Measurements from ENCODE around the gene CNNM4. TPM values are rescaled to one million over a fixed set of nuclear protein-coding genes. Genes with fewer than 3 reads are reported as not detected.

The CNNM4 gene
- polyA plus RNA-seq, 3 donors from 2014 or later: 1.2 to 3.9 (median 2.6) TPM

DNA sequence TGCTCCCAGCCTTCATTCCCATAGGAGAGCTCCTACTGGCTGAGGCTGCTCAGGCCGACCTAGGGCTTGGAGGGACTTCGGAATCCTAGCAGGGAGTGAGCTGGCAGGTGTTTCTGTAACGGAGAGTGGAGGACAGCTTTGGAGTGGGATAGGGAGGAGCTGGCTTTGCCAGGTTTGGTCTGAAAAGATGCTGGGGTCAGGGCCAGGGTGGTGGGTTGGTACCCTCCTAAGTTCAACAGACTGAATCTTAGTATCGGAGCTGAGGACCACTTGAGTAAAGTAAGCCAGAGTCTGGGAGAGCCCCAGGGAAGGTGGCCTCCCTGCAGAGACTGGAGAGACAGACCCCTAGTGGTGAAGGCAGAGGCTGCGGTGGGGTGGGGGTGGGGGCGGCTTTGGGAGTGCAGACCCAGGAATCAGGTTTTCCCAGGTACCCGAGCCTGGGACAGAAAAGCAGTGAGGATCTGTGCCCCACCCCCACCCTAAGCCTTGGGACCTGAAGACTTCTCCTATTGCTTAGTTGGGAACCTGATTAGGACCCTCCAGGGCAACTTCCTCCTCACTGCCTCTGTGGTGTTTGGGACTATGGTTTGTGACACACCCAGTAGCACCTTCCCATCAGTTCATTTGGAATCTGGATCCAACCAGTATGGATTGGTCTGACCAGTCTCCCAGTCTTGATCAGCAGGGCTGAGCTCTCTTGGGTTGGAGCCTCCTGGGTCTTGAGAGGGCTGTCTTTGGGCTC lies 3.0 kb downstream of the CNNM4 start:
- Mint-ChIP-seq H3K4me1 (peaks cover 62% of the 10 kb centered on the region in 2 donors), H3K9me3 (no peaks in the 10 kb centered on the region), H3K27ac (peak overlapping the region in 4 of 6 donors; percentile 46 to 84 (median 49)), H3K27me3 (ENCODE audit: low read depth in 3 of 3) (peaks cover 0 to 4% (median 1%) of the 10 kb centered on the region in 3 donors), H3K4me3 (peak overlapping the region; percentile 80 to 91 (median 86)), H3K36me3 (peaks cover 0 to 5% (median 0%) of the 10 kb centered on the region in 3 donors)
- DNase-seq: no peak

DNA sequence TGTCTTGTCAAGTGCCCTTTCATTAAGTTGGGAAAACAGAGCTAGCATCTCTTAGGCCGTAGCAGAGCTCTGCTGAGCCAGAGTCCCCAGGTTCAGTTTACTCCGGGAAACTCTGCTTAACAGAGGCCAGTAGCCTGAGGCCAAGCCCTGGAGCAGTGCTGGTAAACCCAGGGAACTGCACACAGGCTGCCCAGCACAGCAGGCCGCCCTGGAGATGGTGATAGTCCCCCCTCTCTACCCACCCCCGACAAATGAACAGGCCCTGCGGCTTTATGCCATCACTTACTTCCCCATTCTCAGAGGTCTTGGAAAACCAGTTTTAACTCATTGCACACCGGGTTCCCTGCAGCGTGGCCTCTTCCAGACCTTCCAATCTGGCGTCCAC lies 3.5 kb downstream of the CNNM4 start:
- Mint-ChIP-seq H3K4me1 (peaks cover 61 to 62% of the 10 kb centered on the region in 2 donors), H3K9me3 (no peaks in the 10 kb centered on the region), H3K4me3 (peak overlapping the region; percentile 67 to 86 (median 74)), H3K36me3 (peaks cover 0 to 5% (median 0%) of the 10 kb centered on the region in 3 donors), H3K27ac (peak overlapping the region in 2 of 6 donors; percentile 5 to 10), H3K27me3 (ENCODE audit: low read depth in 3 of 3) (peaks cover 0 to 4% (median 0%) of the 10 kb centered on the region in 3 donors)
- DNase-seq: no peak

DNA sequence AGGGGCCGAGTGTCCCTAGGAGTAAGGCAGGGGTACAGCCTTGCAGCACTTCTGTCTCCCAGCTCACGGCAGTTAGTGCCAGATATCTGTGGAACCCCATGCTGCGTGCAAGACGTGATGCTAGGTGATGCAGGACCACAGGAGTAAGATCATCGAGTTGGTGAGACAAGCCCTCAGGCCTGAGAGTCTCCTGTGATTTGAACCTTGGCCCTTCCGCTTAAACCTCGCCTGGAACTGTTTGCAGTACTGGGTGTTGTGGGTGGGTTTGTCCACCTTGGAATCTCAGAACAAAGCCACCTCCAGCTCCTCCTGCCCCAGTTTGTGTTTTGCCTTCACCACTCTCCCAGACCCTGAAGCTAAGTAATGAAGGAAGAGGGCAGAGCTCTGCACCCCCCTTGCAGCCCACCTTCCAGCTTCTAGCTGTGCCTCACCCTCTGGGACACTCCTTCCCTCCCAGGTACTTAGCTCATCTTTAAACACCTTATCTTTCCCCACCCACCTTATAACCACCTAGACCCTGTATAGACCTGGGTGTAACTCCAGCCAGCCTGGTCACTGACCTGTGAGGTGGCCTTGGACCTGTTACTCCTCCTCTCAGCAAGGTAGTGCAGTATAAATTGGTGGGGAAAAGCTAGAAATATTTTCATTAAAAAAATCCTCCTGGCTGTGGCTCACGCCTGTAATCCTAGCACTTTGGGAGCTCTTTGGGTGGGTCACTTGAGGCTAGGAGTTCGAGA lies 6.6 kb downstream of the CNNM4 start:
- Mint-ChIP-seq H3K36me3 (peaks cover 0 to 5% (median 0%) of the 10 kb centered on the region in 3 donors), H3K27ac (peak overlapping the region in 1 of 6 donors; percentile 44), H3K4me1 (peaks cover 35 to 39% of the 10 kb centered on the region in 2 donors), H3K27me3 (ENCODE audit: low read depth in 3 of 3) (peaks cover 0 to 4% (median 2%) of the 10 kb centered on the region in 3 donors), H3K9me3 (no peaks in the 10 kb centered on the region), H3K4me3 (no peak overlapping the region)
- no peak for DNase-seq

DNA sequence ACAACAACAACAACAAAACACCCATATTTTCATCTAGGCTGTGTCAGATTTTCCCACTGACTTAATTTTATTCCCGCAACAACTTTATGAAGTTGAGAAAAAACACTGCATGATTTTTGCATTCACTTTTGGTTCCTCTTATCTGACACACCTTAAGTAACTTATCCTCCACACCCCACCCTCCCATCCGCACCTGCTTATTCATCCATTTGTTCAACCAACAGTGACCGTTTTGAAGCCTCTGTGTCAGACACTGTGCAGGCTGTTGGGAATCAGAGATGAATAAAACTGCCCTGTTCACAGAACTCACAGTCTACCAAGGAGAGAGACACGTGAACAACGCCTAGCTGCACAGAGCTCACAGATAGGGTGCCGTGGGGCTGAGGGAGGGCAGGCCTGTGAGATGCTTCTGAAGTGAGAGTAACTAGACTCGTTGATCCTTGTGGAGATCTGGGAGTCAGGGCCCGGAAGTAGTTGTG lies 7.4 kb downstream of the CNNM4 start:
- H3K4me1 Mint-ChIP-seq: peaks cover 31 to 36% of the 10 kb centered on the region in 2 donors
- H3K4me3 Mint-ChIP-seq: no peak overlapping the region

DNA sequence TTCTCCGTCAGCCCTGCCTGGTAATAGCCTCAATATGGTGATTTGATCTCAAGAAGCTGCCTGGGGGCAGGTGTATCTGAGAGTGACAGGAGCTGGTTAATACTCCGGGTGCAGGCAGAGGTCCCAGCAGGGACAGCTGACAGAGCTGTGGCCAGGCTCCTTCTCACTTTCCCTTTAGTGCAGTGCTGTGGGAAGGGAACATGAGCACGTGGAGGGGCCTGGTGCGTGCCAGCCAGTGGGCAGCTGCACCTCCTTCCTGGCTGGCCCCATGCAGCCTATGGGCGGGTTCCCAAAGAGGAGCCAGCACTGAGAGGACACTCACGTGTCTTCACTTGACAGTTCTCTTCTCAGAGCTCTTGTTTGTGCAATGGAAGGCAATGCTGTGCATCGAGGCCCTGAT lies 9.1 kb downstream of the CNNM4 start:
- no peak for DNase-seq
- Mint-ChIP-seq H3K27ac (no peak overlapping the region), H3K36me3 (peaks cover 0 to 5% (median 0%) of the 10 kb centered on the region in 3 donors), H3K27me3 (ENCODE audit: low read depth in 3 of 3) (peaks cover 2 to 4% (median 2%) of the 10 kb centered on the region in 3 donors), H3K4me1 (peaks cover 23 to 33% of the 10 kb centered on the region in 2 donors), H3K4me3 (no peak overlapping the region), H3K9me3 (peaks cover 0 to 2% (median 0%) of the 10 kb centered on the region in 6 donors)

More for the DNA sequence above, 7.4 kb downstream of the CNNM4 start:
- Mint-ChIP-seq H3K36me3 (peaks cover 0 to 5% (median 0%) of the 10 kb centered on the region in 3 donors), H3K27me3 (ENCODE audit: low read depth in 3 of 3) (peaks cover 0 to 4% (median 2%) of the 10 kb centered on the region in 3 donors), H3K27ac (peak overlapping the region in 2 of 6 donors; percentile 21 to 62), H3K9me3 (peaks cover 0 to 2% (median 0%) of the 10 kb centered on the region in 6 donors)
- no peak for DNase-seq

DNA sequence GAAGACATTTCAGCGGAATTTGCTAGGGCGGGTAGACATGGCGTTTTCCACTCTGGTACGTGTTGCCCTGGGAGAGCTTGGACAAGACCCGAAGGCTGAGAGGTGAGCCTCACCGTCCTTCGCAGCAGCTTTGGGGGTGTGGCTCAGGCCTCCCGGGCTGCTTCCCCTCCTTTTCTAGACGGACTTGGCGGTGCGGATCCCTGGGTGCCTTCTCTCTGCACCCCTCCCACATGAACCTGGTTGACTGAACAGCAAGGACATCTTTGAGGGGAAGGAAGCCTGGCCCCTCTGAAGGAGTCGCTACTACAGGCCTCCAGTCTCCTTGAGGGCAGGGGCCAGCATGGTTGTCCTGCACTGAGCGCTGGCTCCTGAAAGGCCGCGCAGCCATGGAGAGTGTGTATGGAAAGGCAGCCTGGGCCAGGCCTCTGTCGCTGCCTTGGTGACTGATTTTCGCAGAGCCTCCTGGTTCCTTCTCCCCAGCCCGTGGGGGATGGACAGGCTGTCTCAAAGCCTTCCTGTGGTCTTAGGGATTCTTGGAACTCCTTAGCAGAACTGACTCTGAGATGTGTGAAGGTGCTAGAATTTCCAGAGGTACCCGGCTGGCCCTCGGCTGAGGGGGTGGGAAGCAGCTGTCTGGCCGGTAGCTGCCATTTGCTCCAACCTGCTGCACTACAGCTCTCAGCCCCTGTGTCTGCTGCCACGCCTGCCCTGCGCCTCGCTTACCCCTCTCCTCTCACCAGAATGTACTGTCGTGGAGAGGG lies 9.9 kb downstream of the CNNM4 start:
- peaks cover 2 to 4% (median 2%) of the 10 kb centered on the region in 3 donors for H3K27me3 Mint-ChIP-seq (ENCODE audit: low read depth in 3 of 3)
- DNase-seq: no peak
- peaks cover 0 to 2% (median 0%) of the 10 kb centered on the region in 6 donors for H3K9me3 Mint-ChIP-seq
- peaks cover 30 to 41% of the 10 kb centered on the region in 2 donors for H3K4me1 Mint-ChIP-seq
- H3K4me3 Mint-ChIP-seq: no peak overlapping the region
- no peak overlapping the region for H3K27ac Mint-ChIP-seq
- H3K36me3 Mint-ChIP-seq: peaks cover 0 to 5% (median 0%) of the 10 kb centered on the region in 3 donors

DNA sequence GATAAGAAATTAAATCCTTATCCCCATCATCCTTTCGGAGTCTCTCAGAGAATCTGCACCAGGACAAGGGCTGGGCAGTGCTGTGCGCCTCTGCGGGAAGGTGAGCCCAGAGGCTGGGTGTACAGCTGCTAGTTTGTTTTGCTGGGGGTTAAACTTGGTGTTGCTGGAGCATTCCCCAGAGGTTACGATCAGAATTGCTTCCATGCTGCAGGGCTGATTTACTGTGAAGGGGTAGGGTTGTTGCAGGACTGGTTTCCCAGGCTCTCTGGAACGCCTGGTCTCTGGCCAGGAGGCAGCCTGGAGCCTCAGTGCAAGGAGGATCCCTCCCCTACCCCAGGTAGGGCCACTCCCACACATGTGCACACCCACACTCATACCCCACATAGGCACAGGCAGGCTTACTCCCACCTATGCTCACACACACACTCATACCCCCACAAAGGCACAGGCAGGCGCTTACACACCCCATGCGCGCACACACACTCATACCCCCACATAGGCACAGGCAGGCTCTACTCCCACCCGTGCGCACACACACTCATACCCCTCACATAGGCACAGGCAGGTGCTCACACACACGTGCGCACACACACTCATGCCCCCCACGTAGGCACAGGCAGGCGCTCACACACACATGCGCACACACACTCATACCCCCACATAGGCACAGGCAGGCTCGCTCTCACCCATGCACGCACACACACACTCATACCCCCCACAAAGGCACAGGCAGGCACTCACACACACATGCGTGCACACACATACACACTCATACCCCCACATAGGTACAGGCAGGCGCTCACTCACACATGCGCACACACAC lies 11.3 kb downstream of the CNNM4 start:
- H3K36me3 Mint-ChIP-seq: no peaks in the 10 kb centered on the region
- H3K27me3 Mint-ChIP-seq (ENCODE audit: low read depth in 3 of 3): peaks cover 2 to 6% (median 2%) of the 10 kb centered on the region in 3 donors
- H3K4me1 Mint-ChIP-seq: peaks cover 25 to 34% of the 10 kb centered on the region in 2 donors
- no peak for DNase-seq
- peak overlapping the region in 4 of 6 donors; percentile 19 to 67 (median 36) for H3K27ac Mint-ChIP-seq
- H3K4me3 Mint-ChIP-seq: peak overlapping the region in 3 of 5 donors; percentile 1 to 41 (median 22)
- H3K9me3 Mint-ChIP-seq: peaks cover 0 to 2% (median 0%) of the 10 kb centered on the region in 6 donors

DNA sequence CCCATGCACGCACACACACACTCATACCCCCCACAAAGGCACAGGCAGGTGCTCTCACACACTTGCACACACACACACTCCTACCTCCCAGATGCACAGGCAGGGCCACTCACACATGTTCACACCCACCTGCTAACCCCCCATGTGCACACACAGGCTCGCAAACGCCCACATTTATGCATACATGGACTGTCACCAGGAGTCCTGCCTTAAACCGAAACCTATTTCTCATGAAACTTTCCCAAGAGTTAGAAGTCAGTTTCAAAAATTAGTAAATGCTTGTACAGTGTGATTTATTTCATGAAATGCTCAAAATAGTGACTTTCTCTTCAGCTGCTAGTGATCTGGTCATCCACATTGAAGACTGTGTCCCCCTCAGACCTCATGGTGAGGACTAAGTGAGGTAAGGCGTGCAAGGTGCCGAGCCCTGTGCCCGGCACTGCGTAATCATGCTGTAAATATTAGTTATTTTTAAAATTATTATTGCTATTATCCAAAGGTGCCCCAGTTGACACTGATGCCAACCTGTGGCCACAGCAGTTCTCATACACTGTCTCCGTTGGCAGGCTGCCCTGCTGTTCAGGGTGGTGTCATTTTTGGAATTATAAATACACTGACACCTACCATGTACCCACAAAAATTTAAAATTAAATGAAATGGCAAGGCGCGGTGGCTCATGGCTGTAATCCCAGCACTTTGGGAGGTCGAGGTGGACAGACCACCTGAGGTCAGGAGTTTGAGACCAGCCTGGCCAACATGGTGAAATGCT lies 12.4 kb downstream of the CNNM4 start:
- H3K4me3 Mint-ChIP-seq: peak overlapping the region; percentile 12 to 94 (median 46)
- peaks cover 0 to 7% (median 2%) of the 10 kb centered on the region in 3 donors for H3K27me3 Mint-ChIP-seq (ENCODE audit: low read depth in 3 of 3)
- peak overlapping the region; percentile 48 to 90 (median 66) for H3K27ac Mint-ChIP-seq
- no peaks in the 10 kb centered on the region for H3K36me3 Mint-ChIP-seq
- peaks cover 0 to 2% (median 0%) of the 10 kb centered on the region in 6 donors for H3K9me3 Mint-ChIP-seq
- DNase-seq: no peak
- peaks cover 24 to 32% of the 10 kb centered on the region in 2 donors for H3K4me1 Mint-ChIP-seq

DNA sequence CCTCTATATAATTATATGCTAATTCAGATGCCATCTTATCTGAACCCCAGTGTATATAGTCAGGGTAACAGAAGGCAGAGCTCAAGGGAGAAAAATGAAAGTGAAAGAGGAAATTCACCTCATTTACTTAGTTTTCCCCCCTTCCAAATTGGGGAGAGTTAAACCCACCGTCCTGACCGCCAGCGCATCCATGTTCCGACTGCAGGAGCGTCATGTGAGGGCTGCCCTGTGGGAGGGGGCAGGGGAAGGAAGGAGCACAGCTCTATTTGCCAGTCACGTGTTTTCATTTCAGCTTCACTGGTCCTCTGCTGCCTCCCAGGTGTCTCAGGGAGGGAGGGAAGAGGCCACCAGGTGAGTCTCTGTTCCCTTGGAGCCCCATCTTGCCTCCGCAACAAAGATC lies 13.2 kb downstream of the CNNM4 start:
- peak overlapping the region; percentile 90 to 95 (median 94) for H3K27ac Mint-ChIP-seq
- H3K36me3 Mint-ChIP-seq: no peaks in the 10 kb centered on the region
- peaks cover 20 to 27% of the 10 kb centered on the region in 2 donors for H3K4me1 Mint-ChIP-seq
- H3K9me3 Mint-ChIP-seq: peaks cover 0 to 2% (median 0%) of the 10 kb centered on the region in 6 donors
- peak; percentile 62 to 67 (median 64) for DNase-seq
- H3K27me3 Mint-ChIP-seq (ENCODE audit: low read depth in 3 of 3): peaks cover 0 to 7% (median 2%) of the 10 kb centered on the region in 3 donors
- H3K4me3 Mint-ChIP-seq: peak overlapping the region; percentile 94 to 98 (median 96)

DNA sequence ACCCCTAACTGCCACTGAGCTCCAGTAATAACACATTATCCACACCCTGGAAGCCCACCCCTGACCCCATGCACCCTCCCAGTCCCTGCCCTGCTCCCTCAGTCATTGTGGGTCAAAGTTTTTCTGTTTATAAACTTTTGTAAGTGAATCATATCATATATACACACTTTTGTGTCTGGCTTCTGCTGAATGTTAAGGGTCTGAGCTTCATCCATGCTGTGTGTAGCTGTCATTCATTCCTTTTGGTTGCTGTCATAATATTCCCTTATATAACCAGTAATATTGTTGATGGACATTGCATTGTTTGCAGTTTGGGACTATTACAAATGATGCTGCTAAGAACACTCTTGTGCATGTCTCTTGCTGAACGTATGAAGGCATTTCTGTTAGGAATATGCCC lies 14.5 kb downstream of the CNNM4 start:
- Mint-ChIP-seq H3K36me3 (no peaks in the 10 kb centered on the region), H3K27ac (peak overlapping the region; percentile 50 to 89 (median 76)), H3K27me3 (ENCODE audit: low read depth in 3 of 3) (peaks cover 0 to 7% (median 2%) of the 10 kb centered on the region in 3 donors), H3K9me3 (peaks cover 0 to 2% (median 0%) of the 10 kb centered on the region in 6 donors), H3K4me3 (peak overlapping the region; percentile 3 to 97 (median 49)), H3K4me1 (peaks cover 20 to 27% of the 10 kb centered on the region in 2 donors)
- DNase-seq: no peak

DNA sequence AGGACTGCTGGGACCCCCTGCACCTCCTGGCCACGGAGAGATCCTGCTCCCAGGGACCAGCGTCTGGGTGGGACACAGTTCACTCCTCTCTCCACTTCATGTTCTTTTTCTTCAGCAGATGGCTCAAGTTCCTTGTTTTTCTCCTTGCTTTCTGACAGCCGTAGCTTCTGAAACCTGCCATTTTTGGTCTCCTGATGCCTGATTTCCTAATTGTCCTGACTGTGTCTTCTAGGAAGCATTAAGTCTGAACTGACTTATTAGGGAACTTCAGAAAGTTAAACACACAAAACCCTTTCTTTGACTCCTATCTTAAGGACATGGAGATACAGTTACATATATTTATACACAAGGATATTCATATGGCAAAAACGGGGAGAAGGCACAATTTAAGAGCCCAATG lies 22.7 kb downstream of the CNNM4 start:
- Mint-ChIP-seq H3K4me1 (no peaks in the 10 kb centered on the region), H3K9me3 (no peaks in the 10 kb centered on the region), H3K36me3 (peaks cover 3 to 7% (median 3%) of the 10 kb centered on the region in 3 donors), H3K27ac (no peak overlapping the region), H3K4me3 (no peak overlapping the region), H3K27me3 (ENCODE audit: low read depth in 3 of 3) (peaks cover 0 to 2% (median 0%) of the 10 kb centered on the region in 3 donors)
- DNase-seq: no peak

DNA sequence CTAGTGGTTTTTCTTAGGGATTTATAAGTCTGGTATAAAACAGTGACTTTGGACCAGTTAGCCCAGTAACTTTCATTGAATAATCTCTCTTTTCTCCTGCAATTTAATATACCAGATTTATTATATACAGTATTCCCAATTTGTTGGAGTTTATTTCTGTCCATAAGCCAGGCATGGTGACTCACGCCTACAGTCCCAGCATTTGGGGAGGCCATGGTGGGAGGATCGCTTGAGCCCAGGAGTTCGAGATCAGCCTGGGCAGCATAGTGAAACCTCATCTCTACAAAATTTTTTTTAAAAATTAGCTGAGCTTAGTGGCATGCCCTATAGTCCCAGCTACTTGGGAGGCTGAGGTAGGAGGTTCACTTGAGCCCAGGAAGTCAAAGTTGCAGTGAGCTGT lies 26.7 kb downstream of the CNNM4 start:
- H3K27ac Mint-ChIP-seq: no peak overlapping the region
- H3K4me3 Mint-ChIP-seq: no peak overlapping the region
- H3K27me3 Mint-ChIP-seq (ENCODE audit: low read depth in 3 of 3): no peaks in the 10 kb centered on the region
- DNase-seq: no peak
- no peaks in the 10 kb centered on the region for H3K4me1 Mint-ChIP-seq
- no peaks in the 10 kb centered on the region for H3K9me3 Mint-ChIP-seq
- peaks cover 3% of the 10 kb centered on the region in 3 donors for H3K36me3 Mint-ChIP-seq

Data from immature natural killer cell (primary cell).